PC-3 (cell line): ENCODE data around the gene PPM1G. TPM values are rescaled to one million over a fixed set of nuclear protein-coding genes. Genes with fewer than 3 reads are reported as not detected.

Source experiments
- ATAC-seq: fragments of 200-7000 bp; cut with Tn5 transposase; 2 replicates; pipeline ENCODE4 v1.9.1; 2020; ENCODE audit warnings: mild to moderate bottlenecking, moderate library complexity
- BruUV-seq: library from RNA; stranded (reverse); fragments of 400-500 nt; replicated peaks from 2 replicates; lab custom pipeline; 2021; lab: Mats Ljungman, UMichigan
- CTCF ChIA-PET: fragments of 300-600 bp; sonication (Branson Sonifier 250); formaldehyde crosslinking; loops from one replicate; lab custom pipeline; 2022; ENCODE audit warnings: antibody characterized with exemption; lab: Charles Lee
- POLR2A ChIA-PET: fragments of 300-600 bp; sonication (Branson Sonifier 250); formaldehyde crosslinking; loops from one replicate; lab custom pipeline; 2022; ENCODE audit warnings: antibody characterized with exemption; ENCODE audit not compliant: unreplicated experiment; lab: Charles Lee
- DNase-seq: peaks from one replicate; pipeline ENCODE4 v3.0.0-alpha.2; 2015
- H2AFZ ChIP-seq: fragments of 300-600 bp; sonication (generic); 2 replicates; pipeline ENCODE4 v1.6.0; 2016; ENCODE audit warnings: antibody characterized with exemption, low read length
- H3F3A ChIP-seq: fragments of 300-600 bp; sonication (generic); one replicate; pipeline ENCODE4 v1.6.0; 2017; ENCODE audit warnings: antibody characterized with exemption, low read length, control low read depth, mild to moderate bottlenecking; ENCODE audit not compliant: unreplicated experiment
- H3K27ac ChIP-seq: fragments of 300-600 bp; sonication (generic); 2 replicates; pipeline ENCODE4 v1.5.1; 2016; ENCODE audit warnings: mild to moderate bottlenecking, low read length
- H3K27me3 ChIP-seq: fragments of 300-600 bp; sonication (generic); 2 replicates; pipeline ENCODE4 v1.6.1; 2016; ENCODE audit warnings: low read length, mixed read lengths
- H3K36me3 ChIP-seq: fragments of 300-600 bp; sonication (generic); 2 replicates; pipeline ENCODE4 v1.6.1; 2016; ENCODE audit warnings: low read depth, mixed run types, low read length, mixed read lengths
- H3K4me1 ChIP-seq: fragments of 300-600 bp; sonication (generic); 2 replicates; pipeline ENCODE4 v1.5.1; 2016; ENCODE audit warnings: low read length; ENCODE audit not compliant: insufficient read depth
- H3K4me2 ChIP-seq: fragments of 300-600 bp; sonication (generic); 2 replicates; pipeline ENCODE4 v1.6.0; 2016; ENCODE audit warnings: low read length
- H3K4me3 ChIP-seq: fragments of 300-600 bp; sonication (generic); 2 replicates; pipeline ENCODE4 v1.5.1; 2016; ENCODE audit warnings: mild to moderate bottlenecking, low read length, mixed read lengths
- H3K79me2 ChIP-seq: fragments of 300-600 bp; sonication (generic); 2 replicates; pipeline ENCODE4 v1.6.1; 2017; ENCODE audit warnings: low read length, mixed read lengths
- H3K9ac ChIP-seq: fragments of 300-600 bp; sonication (generic); 2 replicates; pipeline ENCODE4 v1.6.0; 2016; ENCODE audit warnings: mild to moderate bottlenecking, low read length
- H3K9me2 ChIP-seq: fragments of 300-600 bp; sonication (generic); replicated peaks from 2 replicates; pipeline ENCODE4 v1.6.1; 2016; ENCODE audit warnings: mixed run types, low read length, mixed read lengths
- H3K9me3 ChIP-seq: fragments of 300-600 bp; sonication (generic); 2 replicates; pipeline ENCODE4 v1.6.1; 2016; ENCODE audit warnings: low read length, mixed read lengths
- H4K20me1 ChIP-seq: fragments of 300-600 bp; sonication (generic); 2 replicates; pipeline ENCODE4 v1.6.1; 2016; ENCODE audit warnings: low read length, mixed read lengths
- EZH2 ChIP-seq: fragments of 300-600 bp; sonication (generic); IDR thresholded peaks from one replicate; pipeline ENCODE4 v1.6.1; 2017; ENCODE audit warnings: antibody characterized with exemption, mild to moderate bottlenecking, low read length; ENCODE audit not compliant: unreplicated experiment
- EZH2phosphoT487 ChIP-seq: fragments of 300-600 bp; sonication (generic); IDR thresholded peaks from 2 replicates; pipeline ENCODE4 v1.6.1; 2018; ENCODE audit warnings: mild to moderate bottlenecking, antibody characterized with exemption, low read length, borderline replicate concordance
- intact Hi-C: fragments of 100-400 bp; cut with micrococcal nuclease; formaldehyde crosslinking; loops from 2 replicates; pipeline ENCODE4 v1.9.0; 2023
- total RNA-seq: library from RNA; depleted of rRNA; stranded (reverse); fragments of >200 nt; gene quantifications from 2 replicates; pipeline ENCODE4 v1.2.3, GENCODE V29; 2014
- TF ChIP-seq, protein P1 (sequence below): fragments of 300-600 bp; sonication (generic); conservative IDR thresholded peaks from 2 replicates; pipeline ENCODE4 v1.5.1; 2017; ENCODE audit warnings: antibody characterized with exemption, low read depth, mild to moderate bottlenecking, low read length

The PPM1G gene
- total RNA-seq, 1 experiment from 2014 or later = 122 TPM

DNA sequence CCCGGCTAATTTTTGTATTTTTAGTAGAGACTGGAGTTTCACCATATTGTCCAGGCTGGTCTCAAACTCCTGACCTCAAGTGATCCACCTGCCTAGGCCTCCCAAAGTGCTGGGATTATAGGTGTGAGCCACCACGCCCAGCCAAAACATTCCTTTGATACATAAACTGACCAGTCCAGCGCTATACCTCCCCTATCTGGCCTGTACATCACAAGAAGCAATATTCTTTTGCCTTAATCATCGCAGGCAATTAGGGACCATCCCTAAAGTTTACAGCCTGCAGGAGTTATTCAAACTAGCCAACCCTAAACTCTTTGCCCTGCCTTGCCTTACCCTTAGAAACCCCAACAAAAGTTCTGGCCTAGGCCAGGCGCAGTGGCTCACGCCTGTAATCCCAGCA lies 6.8 kb upstream of the PPM1G start:
- intact Hi-C loops = no loop called here
- Histone ChIP-seq H3K9me3 (no peaks in the 10 kb centered on the region), H4K20me1 (no peaks in the 10 kb centered on the region), H3K4me2 (no peak overlapping the region), H3F3A (no peaks in the 10 kb centered on the region), H3K9ac (no peak overlapping the region), H3K9me2 (no peaks in the 10 kb centered on the region), H3K4me3 (no peak overlapping the region), H3K27ac (no peak overlapping the region), H3K4me1 (no peaks in the 10 kb centered on the region), H3K36me3 (no peaks in the 10 kb centered on the region), H3K79me2 (no peaks in the 10 kb centered on the region), H2AFZ (no peak overlapping the region), H3K27me3 (no peaks in the 10 kb centered on the region)
- TF ChIP-seq, protein P1, sequence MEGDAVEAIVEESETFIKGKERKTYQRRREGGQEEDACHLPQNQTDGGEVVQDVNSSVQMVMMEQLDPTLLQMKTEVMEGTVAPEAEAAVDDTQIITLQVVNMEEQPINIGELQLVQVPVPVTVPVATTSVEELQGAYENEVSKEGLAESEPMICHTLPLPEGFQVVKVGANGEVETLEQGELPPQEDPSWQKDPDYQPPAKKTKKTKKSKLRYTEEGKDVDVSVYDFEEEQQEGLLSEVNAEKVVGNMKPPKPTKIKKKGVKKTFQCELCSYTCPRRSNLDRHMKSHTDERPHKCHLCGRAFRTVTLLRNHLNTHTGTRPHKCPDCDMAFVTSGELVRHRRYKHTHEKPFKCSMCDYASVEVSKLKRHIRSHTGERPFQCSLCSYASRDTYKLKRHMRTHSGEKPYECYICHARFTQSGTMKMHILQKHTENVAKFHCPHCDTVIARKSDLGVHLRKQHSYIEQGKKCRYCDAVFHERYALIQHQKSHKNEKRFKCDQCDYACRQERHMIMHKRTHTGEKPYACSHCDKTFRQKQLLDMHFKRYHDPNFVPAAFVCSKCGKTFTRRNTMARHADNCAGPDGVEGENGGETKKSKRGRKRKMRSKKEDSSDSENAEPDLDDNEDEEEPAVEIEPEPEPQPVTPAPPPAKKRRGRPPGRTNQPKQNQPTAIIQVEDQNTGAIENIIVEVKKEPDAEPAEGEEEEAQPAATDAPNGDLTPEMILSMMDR = no peak
- no peak for TF ChIP-seq EZH2phosphoT487
- no peak for TF ChIP-seq EZH2
- POLR2A ChIA-PET = no interaction called here
- BruUV-seq = no TSS peak
- CTCF ChIA-PET = no interaction called here
- DNase-seq (no peak), ATAC-seq (no peak)

DNA sequence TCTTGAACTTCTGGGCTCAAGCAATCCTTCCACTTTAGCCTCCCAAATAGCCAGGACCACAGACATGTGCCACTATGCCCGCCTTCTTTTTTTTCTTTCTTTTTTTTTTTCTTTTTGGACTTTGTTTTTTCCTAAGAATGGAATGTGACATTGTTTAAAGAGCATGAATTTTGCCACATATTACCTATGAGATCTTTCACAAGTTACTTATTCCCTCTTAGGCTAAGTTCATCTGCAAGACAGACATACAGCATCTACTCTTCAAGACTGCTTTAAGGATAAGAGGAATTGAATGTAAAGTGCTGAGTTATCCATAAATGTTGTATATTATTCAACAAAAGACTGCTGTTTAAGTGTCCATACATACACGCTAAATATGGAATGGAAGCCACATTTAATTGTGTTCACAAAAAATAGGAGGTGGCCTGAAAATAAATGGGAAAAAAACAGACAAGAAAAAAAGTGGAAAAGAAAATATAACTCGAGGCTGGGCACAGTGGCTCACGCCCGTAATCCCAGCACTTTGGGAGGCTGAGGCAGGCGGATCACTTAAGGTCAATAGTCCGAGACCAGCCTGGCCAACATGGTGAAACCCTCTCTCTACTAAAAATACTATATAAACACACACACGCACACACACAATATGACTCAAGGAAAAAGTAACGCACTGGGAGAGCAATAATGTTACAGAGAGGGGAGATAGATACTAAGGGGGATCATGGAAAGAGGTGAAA lies 3.2 kb upstream of the PPM1G start:
- no peaks in the 10 kb centered on the region for H3F3A ChIP-seq
- H3K4me3 ChIP-seq = no peak overlapping the region
- no peak overlapping the region for H3K4me2 ChIP-seq
- TF ChIP-seq, protein P1 = no peak
- TF ChIP-seq EZH2phosphoT487 = no peak
- no peak for TF ChIP-seq EZH2
- DNase-seq (no peak), ATAC-seq (no peak)
- H3K9me2 ChIP-seq = no peaks in the 10 kb centered on the region
- H3K9me3 ChIP-seq = no peaks in the 10 kb centered on the region
- BruUV-seq = no TSS peak
- H4K20me1 ChIP-seq = peaks cover 8% of the 10 kb centered on the region
- H3K36me3 ChIP-seq = peaks cover under 1% of the 10 kb centered on the region; the same call in 1 of the 2 replicates
- H3K27ac ChIP-seq = no peak overlapping the region
- H3K9ac ChIP-seq = no peak overlapping the region
- intact Hi-C loops = no loop called here
- ChIA-PET POLR2A (no interaction called here), CTCF (no interaction called here)
- H3K4me1 ChIP-seq = peaks cover 9% of the 10 kb centered on the region; the same call in 1 of the 2 replicates
- H3K27me3 ChIP-seq = no peaks in the 10 kb centered on the region
- H2AFZ ChIP-seq = no peak overlapping the region
- peaks cover 18% of the 10 kb centered on the region for H3K79me2 ChIP-seq
